Urothelium cell line (cell line): ENCODE measurements around the gene MEOX2.

Experiments
- DNase-seq: peaks from one replicate; pipeline ENCODE4 v3.0.0; 2011; ENCODE audit warnings: low spot score, mixed read lengths
- FAIRE-seq: peaks from 2 replicates; lab custom pipeline; 2011; peaks lifted over from hg19 to GRCh38; lab: Jason Lieb, UNC

Gene MEOX2

DNA sequence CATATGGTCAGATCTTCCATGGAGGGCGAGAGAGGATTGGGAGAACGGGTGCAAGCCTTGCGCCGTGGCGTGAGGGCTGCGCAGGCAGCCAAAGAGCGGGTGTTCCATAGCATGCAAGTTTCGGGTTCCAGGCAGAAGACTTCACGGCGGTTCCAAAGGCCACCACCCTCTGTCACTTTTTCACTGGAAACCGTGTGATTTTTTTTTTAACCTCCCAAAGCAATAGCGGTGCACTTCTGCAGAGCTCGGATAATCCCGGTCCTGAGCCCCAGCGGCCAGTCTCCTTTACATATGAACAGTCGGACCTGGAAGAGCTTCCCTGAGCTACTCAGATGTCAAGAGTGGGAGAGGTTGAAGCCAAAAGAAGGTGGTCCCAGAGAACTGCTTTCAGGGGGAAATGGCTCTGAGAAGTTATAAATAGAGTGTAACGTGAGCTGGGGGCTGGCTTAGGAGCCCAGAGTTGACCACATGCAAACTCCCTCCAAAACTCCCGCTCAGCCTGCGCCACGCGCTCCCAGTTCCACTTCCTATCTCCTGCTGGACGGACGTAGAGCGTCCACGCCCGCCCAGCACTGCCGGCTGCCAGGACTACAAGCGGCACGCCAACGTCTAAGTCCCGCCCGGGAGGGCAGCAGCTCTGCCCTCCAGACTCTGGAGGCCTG, at the start of gene MEOX2:
MEOX2 (minus strand) TSS at position 389 of the 662 bp plus-strand sequence; CDS start at position 108, 281 bp downstream.
- FAIRE-seq (no peak), DNase-seq (no peak)

DNA sequence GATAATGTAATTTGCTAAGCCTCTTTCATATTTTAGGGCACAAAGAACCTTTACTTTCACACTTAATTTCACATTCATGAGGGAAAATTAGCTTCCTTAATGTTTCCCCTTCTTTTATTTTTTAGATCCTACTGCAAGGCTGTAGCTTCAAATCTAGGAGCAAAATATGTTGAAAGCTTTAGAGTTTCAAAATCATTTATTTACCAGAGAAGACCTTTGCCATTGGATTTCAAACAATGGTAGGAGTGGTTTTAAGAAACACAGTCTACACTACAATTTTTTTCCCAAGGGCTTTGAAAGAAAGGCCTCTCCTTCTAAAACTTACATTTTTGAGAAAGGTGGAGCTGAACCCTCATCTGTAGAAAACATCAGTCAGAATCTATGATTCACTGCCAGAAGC, 43.3 kb upstream of the MEOX2 start:
- FAIRE-seq (no peak), DNase-seq (no peak)

DNA sequence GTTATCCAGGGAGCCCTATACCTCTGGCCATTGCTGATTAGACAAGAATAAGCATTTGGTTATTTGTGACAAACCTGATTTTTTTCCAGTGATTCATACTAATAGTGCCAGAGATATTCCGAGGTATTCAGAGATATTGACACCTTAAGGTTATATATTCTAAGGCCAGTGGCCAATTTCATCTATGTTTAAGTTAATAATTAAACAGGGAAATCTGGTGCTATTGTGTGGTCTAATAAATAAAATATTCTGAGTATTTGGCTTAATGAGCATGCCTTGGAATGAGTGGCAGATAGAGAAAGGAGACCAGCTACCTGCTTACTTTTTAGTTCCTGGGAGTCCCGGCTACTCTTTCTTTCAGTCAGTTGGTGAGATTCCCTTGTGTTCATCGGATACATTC, 38.6 kb upstream of the MEOX2 start:
- FAIRE-seq, result no peak
- no peak for DNase-seq

DNA sequence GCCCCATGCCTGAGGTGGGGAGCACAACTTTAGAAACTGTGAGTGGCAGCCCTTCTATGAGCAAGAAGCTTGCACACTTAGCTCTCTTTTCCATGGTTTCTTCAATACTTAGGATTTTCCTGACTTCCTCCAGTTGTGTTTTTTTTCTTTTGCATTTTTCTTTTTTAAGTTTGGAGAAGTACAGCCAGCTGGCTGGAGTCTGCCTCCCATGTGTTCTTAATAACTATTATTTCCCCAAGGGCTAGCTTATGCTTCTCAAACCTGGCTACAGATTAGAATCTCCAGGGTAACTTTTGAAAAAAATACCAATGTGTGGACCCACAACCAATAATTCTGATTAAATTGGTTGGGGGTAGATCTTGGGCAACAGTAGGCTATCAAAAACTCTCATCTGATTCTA, 37.4 kb upstream of the MEOX2 start:
- no peak for DNase-seq
- no peak for FAIRE-seq

DNA sequence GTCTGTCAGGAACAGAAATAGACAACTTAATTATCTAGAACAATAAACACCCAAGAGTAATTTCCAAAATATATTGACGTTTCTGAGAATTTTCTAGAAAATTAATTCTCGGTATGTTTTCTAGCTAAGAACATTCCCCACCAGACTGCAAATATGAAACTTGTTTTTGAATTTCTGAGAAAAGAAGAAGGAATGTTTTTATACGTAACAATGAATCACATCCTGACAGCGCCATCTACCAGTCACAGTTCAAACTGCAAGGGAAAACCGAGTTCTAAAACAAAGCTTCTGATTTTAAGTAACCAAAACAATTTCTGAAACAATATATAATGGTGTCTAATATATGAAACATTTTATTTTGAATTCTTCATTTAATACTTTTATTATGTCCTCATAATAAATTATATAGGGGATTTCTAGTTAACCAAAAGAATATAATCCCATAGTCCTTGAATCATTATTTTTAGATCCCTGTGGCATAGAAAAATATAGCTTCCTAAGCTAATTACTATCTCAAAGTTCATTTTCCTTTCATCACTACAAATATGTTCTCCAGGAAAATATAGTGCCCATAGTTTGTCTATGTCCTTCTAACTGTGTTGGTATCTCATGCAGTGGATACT, 34.5 kb upstream of the MEOX2 start:
- DNase-seq (no peak), FAIRE-seq (no peak)

DNA sequence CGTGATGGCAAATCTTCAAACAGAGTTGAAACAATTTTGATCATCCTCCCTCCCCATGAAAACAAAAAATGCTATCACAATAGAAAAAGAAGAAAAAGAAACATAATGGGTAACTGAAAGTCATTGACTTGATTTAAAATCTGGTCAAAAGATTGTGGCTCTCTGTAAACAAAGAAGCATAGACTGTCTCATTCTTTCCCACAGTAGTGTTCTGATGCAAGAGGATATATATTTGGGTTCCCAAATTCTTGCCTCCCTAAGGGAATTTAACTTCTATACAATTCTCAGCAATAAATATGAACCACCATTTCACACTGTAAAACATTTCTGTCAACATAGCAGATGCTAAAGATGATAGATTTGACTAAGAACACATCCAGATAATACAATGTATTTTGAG, 32.8 kb upstream of the MEOX2 start:
- FAIRE-seq, result no peak
- DNase-seq, result no peak

DNA sequence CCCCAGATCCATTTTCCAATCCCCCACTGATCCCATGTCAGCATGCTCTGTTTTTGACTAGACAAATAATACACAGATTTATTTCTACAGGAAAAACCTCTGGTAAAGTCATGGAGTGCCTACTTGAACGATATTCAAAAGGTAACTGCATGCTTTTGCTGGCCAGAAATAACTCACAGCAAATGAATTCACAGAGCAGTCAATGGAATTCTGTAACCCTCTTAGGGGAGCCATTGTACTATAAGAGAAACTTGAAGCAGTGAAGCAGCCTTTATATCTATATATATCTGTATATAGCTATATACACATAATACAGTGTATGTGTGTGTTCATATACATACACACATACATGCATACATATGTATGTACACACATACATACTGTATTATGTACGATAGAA, 29.0 kb upstream of the MEOX2 start:
- FAIRE-seq, result no peak
- no peak for DNase-seq

DNA sequence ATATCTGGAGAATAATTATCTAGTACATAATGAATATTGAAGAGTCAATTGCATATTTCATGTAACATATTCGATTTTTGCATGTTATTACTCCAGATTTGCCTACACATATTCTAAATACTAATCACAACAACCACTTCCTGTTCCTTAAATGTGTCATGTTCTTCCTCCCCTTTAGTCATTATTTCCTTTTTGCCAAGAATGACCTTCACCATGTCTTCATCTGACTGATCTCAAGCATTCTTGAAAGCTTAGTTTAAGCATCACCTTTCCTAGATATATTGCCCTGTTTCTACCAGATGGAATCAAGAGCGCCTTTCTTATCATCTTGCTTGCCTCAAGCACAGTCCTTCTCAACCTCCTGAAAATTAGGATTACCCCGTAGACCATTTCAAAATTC, 23.5 kb upstream of the MEOX2 start:
- DNase-seq (no peak), FAIRE-seq (peak; percentile 48)

DNA sequence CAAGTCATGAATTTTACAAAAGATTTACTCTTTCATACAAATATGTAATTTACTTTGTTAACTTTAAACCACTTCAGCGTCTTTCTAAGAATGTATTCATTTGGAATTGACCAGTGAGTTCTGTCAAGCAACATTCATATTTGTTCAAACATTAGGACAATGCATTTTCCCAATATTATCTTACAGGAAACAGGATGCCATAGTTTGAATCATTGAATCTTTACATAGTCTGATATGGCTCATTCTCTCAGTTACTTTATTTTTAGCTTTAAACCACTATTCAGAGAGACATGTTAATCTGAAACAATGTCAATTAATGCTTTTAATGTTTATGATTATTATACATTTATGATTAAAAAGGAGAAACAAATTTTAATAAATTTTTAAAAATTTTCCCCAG, 21.1 kb upstream of the MEOX2 start:
- no peak for DNase-seq
- FAIRE-seq, result no peak

DNA sequence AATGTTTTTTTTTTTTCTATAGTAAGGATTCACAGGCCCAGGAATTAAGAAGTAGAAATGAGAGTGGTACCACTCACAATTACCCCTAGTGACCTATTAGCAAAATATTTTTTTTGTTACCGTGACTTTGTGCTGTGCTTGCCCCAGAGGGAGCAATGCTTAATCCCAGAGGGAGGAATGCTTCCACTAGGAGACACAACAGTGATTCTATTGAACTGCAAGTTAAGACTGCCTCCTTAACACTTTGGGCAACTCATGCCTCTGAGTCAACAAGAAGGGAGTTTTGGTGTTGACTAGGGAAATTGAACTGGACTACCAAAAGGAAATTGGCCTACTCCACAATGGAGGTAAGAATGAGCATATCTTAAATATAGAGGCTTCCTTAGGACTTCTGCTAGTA, 17.2 kb upstream of the MEOX2 start:
- DNase-seq, result no peak
- FAIRE-seq, result no peak

DNA sequence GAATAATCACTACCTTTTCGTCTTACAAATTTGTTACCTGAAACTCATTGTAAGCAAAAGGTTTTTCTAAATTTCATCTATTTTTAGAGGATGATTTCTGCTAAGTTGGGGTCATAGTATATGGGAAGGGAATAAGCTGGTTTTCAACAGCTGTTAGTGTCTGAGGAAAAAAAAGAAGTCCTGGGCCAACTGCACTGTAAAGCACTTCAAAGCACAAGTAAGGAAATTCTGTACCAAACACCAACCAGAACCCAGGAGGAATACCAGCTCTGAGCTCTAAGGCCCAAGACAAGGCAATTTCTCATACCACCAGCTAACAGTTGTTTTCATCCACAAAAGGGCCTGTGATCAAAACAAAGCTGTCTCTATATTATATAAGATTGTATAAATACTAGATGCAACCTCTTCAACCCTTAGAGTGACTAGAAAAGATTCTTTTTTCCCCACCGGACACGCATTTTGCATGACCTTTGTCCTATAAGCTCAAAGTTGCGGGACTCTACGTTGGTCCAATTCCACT, 6.1 kb upstream of the MEOX2 start:
- FAIRE-seq (no peak), DNase-seq (no peak)

DNA sequence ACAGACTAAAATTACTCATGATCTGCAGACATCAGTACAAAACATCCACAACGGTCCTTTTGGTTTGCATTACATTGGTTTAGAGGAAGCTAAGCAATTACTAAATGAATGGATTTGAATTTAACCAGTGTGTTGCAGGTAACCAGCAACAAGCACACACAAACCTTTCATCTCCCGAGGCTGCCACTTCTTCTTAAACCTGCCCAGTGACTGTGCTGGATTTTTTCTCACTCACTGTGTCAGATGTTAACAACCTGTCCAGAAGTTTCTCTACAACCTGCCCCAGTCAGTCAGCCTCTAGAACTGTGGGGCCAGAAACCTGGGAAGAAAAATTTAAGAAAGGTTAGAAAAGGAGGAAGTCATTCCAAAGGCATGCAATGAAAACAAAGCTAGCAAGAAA, 2.4 kb upstream of the MEOX2 start:
- FAIRE-seq (no peak), DNase-seq (no peak)

DNA sequence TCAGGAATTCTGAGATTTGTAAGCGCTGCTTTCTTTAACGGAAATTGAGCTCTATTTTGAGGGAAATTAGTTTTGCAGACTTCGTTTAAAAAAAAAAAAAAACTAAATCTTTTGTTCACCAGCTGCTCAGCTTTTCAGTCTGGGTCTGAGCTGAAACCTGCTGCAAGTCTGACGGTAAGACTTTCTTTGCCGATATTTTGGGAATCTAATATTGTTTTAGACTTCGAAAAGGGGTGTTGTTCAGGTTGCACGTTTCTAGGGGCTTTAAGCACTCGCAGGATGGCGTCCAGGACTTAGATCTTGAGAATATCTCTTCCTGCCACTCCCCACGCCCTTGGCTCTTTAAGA, 1.8 kb upstream of the MEOX2 start:
- FAIRE-seq (no peak), DNase-seq (no peak)

DNA sequence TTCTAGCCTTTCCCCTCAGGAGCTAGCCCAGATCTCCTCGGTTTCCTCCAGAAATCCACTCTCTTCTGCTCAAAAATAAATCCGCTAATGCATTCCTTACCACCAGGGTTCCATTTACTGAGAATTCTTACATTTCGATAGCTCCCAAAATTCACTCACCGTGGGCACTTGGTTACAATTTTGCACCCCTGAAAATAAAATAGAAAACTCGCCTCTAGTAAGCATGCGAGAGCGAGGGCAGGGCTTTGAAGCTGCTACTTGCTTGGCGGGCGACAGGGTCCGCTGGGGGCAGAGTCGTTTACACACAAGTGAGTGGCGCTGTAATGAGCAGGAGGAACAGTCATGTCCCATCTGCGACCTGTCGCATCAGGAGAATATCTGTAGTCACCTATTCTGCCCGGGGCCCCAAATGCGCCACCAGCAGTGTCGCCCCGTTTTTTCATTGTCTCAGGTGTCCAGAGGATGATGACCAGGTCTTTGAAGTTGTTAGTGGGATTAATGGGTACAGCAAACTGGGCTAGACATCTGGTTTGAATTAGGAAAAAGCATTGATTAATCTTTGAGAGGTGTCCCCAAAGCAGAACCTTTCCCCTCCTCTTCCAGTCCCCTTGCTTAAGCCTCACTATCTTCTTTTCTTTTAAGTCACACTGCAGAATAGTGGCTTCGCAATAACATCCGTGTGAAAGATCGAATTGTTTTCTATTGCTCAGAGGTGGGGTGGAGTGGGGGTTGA, 1.2 kb upstream of the MEOX2 start:
- DNase-seq, result no peak
- no peak for FAIRE-seq

DNA sequence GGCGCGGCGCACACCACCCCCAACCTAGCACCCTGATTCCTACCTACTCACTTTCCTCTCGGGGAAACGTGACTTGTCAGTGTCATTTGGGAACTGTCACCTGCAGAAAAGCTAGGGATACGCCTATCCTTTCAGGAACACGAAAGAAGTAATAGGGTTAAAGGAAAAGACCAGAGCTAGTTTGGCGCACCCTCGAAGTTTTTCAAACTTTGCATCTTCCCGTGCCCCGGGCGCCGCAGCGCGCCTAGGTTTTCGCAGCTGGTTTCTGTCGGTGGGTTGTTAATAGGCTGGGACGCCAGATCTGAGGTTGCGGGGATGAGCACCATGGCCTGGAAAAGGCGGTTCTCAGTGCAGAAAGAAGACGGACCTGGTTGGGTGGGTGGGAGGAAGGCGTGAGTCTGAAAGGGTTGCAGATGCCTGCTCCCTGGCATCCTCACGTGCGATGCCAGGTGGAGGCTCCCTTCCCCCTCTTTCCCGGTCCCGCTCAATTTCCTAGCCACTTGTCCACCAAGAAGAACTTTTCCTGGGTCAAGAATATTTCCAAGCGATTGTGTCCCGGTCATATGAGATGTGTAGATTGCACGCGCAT, 568 bp upstream of the MEOX2 start:
- DNase-seq (no peak), FAIRE-seq (no peak)

DNA sequence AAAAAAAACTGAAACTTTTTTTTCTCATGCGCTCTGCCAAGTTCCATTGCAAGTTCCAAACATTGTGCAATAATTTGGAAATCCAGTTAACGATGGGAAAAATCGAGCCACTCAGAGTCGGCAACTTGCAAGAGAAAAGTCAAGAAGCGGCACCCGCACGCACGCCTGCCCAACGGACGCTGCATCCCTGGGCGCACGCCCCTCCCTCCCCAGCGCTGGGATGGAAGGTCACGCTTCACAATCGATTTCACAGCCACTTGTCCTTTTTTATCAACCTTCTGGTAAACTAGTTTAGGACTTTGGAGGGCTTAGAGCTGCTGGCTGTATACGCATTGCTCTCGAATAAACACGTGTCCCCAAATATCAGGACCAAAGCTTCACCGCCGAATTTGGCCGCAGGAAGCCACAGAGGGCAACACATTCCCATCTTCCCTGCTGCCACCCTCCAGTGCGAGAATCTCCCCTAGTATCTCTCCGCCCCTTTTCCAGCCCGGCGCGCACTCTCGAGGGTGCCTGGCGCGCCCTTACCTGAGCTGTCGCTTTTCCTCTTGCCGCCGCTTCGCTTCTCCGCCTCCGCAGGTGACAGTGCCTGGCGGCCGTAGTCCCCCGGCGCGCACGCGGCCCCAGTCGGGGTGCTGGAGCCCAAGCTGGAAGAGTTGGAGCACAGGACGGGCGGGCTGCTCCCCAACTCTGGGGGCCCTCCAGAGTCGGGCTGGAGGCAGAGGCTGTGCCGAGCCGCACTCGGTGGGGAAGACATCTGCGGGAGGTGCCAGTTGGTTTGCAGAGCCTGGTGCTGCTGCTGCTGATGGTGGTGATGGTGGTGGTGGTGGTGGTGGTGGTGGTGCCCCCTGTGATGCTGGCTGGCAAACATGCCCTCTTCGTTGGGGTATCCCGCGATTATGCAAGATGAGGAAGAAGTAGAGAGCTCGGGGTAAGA, 857 bp downstream of the MEOX2 start:
- DNase-seq (no peak), FAIRE-seq (no peak)

DNA sequence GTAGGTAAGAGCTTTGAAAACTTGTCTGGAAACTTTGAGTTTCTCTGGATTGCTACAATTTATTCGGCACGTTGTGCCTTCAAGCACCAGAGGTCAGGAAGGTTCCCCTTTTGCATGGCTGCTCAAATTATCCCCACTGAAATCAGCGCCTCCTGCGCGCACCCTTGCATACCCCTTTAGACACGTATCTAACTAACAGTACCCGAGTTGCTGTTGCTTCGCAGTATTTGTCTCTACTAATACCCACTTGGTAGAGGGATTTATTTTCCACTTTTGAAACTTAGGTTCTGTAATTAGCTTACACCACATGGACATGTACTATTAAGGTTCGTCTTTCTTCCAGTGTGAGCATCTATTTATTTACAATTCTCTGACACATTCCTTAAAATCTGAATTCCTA, 1.6 kb downstream of the MEOX2 start:
- DNase-seq, result no peak

DNA sequence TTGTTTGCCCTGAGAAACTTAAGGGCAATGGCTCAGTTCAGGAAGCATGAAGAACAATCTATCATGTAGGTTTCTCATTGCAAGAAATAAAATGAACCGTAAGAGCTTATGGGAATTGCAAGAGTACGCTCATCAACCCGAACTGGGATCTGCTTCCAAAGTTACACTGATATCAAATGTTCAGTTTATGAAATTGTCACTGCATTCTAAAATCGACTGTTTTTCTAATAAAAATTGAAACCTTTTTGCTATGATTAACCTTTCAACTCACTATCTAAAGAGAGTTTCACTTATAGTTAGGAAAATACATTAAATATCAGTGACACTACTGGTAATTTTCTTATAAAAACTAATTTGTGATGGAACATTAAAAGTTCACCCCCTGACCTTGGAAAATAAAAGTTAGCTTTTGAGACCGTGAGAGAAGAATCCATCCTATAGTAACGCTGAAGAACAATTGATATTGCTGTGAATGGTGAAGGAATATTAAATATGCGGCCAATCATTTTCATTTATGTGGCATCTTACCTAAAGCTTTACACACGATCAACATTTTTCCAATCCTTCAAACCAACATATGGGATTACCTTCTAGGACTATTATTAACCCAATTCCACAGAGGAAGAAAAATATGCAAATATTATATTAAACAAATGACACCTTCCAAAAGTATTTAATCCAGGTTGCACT, 2.2 kb downstream of the MEOX2 start:
- FAIRE-seq, result no peak
- DNase-seq, result no peak

More for the DNA sequence above, 1.6 kb downstream of the MEOX2 start:
- no peak for FAIRE-seq

DNA sequence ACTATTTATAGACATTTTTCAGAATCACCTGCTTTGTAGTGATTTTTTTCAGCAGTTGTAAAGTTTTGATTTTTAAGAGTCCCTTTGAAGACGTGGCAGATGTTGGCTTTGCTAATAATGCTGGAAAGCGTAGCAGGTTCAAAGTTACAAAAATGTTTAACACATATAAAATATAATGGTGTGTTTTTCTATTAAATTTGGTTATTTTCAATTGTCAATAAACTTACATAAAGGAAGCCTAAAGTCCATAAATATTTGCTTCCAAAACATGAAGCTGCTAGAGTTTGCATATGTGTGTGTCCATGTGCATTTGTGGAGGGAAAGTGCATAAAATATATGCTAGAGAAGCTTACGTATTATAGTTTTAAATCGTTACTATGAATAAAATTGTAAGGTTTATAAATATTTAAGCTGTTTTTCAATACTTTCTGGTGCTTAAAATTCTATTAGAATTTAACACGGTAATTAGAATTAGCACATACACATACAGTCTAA, 3.7 kb downstream of the MEOX2 start:
- FAIRE-seq (no peak), DNase-seq (no peak)

DNA sequence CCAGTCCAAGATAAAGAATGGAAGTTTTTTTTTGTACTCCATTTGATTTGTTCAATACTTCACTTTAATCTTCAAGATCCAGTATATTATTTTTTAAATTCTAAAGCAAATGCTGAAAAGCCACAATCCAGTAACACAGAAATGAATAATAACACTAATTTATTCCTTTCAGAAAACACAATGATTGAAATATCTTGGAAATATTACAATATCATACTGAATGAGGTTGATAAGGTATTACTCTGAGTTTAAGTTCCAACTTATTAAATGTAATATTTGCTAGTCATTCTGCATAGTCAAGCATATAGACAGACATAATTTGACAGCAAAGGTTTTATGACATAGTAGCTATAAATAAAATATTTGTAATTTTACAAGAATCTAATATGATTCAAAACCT, 4.4 kb downstream of the MEOX2 start:
- DNase-seq, result no peak
- FAIRE-seq, result no peak
